Measurements from ENCODE around the gene GALNT18.

Gene GALNT18

DNA sequence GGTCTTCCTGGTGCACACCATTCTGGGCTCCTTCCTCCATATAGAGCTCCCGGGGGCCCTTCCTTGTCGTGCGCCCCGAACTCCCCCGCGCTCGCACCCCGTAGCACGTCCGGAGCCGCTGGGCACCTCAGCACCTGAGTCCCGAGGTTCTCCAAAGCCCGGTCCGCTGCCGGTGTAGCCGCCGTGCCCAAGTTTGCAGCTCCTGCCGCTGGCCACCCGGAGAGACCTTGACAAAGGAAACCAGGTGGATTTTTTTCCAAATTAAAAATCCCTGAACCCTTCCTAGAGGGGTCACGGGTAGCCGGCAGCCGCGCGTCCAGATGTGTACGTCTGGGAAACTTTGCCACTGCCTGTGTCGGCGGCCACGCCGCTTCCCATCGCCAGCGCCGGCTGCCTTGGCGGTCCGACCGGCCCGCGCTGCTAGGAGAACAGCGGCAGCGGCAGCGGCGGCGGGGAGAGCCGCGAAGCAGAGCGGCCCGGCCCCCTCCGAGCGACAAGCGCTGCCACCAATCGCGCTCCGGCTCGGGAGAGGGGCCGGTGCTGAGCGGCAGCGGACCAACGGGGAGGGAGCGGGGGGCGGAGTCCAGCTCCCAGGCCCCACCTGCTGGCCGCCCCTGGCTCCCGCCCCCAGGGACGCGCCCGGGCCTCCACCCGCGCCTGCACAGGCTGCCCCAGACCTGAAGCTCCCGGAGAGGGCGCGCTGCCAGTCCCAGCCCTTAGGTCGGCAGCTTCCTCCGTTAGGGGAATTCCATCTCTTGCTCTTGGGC is at the start of gene GALNT18:
Gene GALNT18 (minus strand): TSS at position 433 of the 767 bp plus-strand sequence.
- DNase-seq (ENCODE audit: low read depth in 2 of 2) = peak; percentile 73 to 76

DNA sequence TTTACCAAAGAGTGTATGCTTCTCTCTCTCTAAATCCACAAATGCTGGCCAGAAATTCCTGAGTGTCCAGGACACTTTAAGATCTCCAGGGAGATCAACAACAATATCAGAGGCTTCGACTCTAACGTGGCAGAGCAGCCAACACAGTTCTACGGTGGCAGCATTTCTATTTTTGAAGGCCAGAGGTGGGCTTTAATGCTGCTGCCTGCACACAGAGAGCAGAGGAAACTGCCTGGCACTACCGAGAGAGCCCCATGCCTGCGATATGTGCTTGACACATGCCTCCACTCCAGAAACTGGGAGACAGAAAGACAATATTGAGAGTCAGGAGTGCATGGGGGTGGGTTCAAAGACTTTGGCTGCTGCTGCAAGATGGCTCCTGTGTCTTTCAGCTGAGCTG is 48.8 kb upstream of the GALNT18 start:
- no peak for DNase-seq (ENCODE audit: low read depth in 2 of 2)

GRCh38 chr11:11669233-11669846 is 47.5 kb upstream of the GALNT18 start:
- DNase-seq (ENCODE audit: low read depth in 2 of 2) = no peak

DNA sequence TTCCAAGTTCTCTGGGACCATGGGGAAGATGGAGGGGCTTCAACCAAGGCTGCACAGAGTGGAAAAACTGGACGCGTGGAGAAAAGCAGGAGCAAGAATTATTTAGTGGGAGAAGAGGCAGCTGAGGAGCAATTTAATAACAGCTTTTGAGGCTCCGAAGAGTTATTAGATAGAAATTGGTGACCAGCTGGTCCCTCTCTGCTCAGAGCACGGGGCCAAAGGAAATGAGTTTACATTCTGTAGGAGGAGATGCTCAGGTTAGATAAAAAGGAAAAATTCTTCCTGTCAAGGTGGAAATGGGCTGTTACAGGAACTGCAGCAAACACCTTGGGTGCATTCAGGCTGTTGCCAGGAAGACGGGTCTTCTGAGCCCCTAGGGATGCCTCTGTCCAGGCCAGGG is 47.0 kb upstream of the GALNT18 start:
- no peak for DNase-seq (ENCODE audit: low read depth in 2 of 2)

DNA sequence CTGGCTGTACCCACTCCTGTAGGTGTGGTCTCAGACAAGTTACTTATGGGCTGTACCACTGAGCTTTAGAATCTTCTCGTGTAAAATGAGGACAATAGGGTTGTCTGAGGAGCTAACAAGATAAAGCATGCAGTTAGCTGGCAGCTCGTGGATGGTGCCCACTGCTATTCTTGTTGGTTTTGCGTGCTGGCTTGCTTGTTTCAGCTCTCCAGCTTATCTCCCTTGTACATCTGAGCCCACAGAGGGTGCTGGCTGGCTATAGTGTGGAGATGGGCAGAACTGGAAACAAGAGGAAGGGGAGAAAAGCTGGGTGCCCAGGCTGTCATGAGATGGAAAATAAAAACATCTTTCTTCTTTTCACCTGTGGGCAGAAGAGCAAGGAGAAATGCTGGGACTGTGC is 46.5 kb upstream of the GALNT18 start:
- DNase-seq (ENCODE audit: low read depth in 2 of 2) = no peak

DNA sequence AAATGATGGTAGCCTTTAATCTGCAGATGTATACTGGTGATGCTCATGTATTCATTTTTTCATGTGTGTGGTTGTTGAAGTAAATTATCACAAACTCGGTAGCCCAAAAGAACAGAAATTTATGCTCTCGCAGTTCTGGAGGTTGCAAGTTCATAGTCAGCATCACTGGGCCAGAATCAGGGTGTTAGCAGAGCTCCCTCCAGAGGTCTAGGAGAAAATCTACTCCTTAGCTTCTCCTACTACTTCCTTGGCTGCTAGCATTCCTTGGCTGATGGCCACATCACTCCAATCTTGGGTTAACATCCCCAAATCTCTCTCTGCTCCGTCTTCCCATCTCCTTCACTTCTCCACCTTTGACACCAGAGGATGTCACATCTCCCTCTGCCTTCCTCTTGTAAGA is 45.3 kb upstream of the GALNT18 start:
- DNase-seq (ENCODE audit: low read depth in 2 of 2) = no peak

DNA sequence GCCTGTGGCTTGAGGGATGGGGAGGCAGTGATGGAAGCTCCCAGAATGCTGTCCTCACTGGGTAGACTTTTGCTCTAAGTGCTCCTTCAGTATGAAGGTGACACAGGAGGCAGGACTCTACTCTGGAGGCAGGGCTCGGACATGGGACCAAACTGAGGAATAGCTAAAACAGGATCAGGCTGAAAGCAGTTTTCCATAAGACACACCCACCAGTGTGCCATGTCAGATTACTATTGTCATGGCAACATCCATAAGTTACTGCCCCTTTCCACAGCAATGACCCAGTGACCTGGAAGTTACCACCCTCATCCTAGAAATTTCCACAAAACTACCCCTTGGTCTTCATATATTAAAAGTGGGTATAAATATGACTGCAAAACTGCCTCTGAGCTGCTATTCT is 43.6 kb upstream of the GALNT18 start:
- DNase-seq (ENCODE audit: low read depth in 2 of 2) = no peak

GRCh38 chr11:11663907-11664306 is 42.1 kb upstream of the GALNT18 start:
- no peak for DNase-seq (ENCODE audit: low read depth in 2 of 2)

DNA sequence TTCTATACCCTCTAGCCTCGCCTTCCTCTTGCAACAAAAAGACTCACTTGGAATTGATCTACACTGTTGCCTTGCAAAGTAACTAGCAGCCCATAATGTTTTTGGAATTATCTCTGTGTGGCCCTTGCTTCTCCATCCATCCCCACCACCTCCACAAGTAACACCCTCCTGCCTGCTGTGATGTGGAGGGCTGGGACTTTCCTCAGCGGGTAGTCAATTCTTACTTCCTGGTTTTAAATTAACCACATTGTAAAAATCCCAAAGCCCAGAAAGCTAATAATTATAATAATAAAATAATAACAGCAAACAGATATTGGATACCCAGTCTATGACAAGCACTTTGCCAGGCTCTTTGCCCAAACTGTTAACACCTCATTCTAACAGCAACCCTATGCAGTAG is 40.8 kb upstream of the GALNT18 start:
- no peak for DNase-seq (ENCODE audit: low read depth in 2 of 2)

- no peak for DNase-seq (ENCODE audit: low read depth in 2 of 2)
Measured at GRCh38 chr11:11661326-11662040, 39.7 kb upstream of the GALNT18 start.

DNA sequence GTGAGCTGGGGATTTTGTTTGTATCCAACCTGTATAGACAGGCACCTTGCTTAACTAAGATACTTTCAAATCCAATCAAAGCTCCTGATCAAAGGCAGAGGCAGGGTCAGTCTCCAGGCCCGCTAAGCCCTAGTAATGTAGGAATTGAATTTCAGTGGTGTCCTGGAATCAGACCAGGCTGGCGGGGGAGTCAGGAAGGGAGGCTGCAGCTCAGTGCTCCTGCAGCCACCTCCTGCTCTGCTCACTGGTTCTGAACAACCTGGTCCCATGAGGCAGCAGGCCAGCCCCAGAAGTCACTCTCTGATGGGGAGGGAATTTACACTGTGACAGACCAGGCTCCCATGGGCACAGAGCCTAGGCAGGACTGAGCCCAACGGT is 38.5 kb upstream of the GALNT18 start:
- no peak for DNase-seq (ENCODE audit: low read depth in 2 of 2)

GRCh38 chr11:11659567-11660362 is 38.0 kb upstream of the GALNT18 start:
- no peak for DNase-seq (ENCODE audit: low read depth in 2 of 2)

- DNase-seq (ENCODE audit: low read depth in 2 of 2) = no peak
Measured at GRCh38 chr11:11657218-11657955, 35.6 kb upstream of the GALNT18 start.

DNA sequence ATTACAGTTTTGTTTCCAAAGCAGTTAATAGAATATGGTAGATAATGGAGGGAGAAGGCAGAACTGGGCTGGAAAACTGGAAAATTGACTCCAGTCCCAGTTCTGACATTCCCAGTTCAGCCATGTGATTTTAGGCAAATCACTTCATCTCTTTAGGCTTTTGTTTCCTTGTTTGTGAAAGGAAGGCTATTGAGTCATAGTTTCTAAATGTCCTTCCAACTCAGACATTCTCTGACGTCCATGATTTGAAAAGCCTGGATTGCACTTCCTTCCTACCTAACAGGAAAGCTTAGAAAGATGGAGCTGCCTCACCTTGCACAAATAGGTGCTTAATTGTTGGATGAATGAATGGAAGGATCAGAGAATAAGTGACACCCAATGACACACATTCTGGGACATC is 19.8 kb upstream of the GALNT18 start:
- DNase-seq (ENCODE audit: low read depth in 2 of 2) = no peak

DNA sequence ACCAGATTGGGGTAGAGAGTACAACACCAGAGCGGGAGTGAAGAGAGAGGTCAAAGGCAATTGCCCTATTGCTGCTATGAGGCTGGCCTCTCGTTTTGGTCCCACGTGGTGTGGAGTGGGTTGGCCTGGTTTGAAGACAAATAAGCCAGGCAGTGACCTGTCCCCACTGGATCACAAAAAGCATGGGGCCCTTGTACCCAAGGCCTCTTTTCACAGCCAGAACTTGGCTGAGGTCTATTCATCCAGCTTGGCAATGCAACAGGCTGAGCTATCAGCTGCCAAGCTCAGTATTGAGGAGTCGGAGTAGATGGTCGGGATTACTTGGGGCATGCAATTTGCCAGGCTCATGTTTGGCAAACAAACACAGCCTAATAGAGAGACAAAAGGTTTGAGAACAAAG is 19.2 kb upstream of the GALNT18 start:
- no peak for DNase-seq (ENCODE audit: low read depth in 2 of 2)

- DNase-seq (ENCODE audit: low read depth in 2 of 2) = no peak
Measured at GRCh38 chr11:11640152-11640551, 18.3 kb upstream of the GALNT18 start.

DNA sequence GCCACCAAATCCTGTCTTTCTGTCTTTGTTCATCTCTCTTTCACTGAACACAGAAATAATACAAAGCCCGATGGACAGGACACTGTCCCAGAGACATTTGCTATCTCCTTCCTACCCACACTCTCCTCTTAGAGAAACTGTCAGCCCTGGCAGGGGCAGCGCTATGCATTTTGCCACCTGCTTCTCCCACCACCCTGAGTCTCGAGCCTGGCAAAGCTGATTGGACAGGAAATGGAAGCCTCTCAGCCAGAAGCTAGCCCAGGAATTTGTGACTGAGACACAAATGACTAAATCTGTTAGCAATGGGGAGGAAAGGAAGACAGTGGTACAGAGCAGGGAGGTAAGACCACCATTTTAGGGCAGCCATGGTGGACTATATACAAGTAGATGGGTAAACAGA is 14.9 kb upstream of the GALNT18 start:
- DNase-seq (ENCODE audit: low read depth in 2 of 2) = no peak

GRCh38 chr11:11635443-11635842 is 13.6 kb upstream of the GALNT18 start:
- DNase-seq (ENCODE audit: low read depth in 2 of 2) = no peak

- no peak for DNase-seq (ENCODE audit: low read depth in 2 of 2)
Measured at GRCh38 chr11:11629368-11629767, 7.6 kb upstream of the GALNT18 start.

GRCh38 chr11:11628651-11629050 is 6.8 kb upstream of the GALNT18 start:
- DNase-seq (ENCODE audit: low read depth in 2 of 2) = no peak

- DNase-seq (ENCODE audit: low read depth in 2 of 2) = no peak
Measured at GRCh38 chr11:11626128-11626527, 4.3 kb upstream of the GALNT18 start.

DNA sequence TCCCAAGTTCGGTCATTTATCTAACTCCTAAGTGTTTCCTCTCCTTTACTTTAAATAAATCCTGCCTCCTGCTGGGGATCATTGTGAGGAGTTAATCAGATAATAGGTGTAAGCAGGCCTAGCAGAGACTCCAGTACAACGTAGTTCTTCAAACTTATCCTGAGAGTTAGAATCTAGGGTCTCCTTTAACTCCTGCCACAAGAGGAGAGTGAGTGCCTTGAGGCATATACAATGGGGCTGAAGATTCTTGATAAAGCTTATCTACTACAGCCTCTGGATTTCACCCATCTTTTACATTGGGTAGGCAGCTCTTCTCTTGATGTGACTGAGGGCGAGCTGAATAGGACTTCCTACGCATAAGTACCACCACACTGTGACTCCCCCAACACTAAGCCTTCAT is 3.1 kb upstream of the GALNT18 start:
- DNase-seq (ENCODE audit: low read depth in 2 of 2) = no peak
